ENCODE data around the gene ST3GAL3. TPM values are rescaled to one million over a fixed set of nuclear protein-coding genes. Genes with fewer than 3 reads are reported as not detected.

ST3GAL3 gene
- total and polyA plus RNA-seq, 2 of the 13 experiments (the other 11 are each of a cell fraction or from before 2014, with no cell fraction given), result 5.1 to 8.1 TPM

DNA sequence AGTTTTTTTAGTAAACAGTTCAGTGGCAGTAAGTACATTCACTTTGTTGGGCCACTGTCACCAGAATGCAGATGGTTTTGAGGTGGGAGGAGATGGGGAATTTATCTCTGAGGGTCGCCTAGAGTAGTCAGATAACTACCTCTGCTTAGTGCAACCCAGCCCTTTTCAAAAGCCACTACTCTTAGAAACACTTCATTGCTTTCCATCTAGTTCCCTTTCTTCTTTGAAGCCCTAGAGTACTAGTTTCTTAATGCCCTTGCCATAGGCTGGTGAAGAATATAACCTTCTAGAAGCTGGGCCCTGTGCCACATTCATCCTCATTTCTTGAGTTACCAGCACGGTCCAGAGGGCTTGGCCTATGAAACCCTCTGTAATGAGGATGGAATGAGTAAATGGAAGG lies 28.4 kb upstream of the ST3GAL3 start:
- peaks cover 17 to 25% of the 10 kb centered on the region in 2 experiments; a peak in 4 of 5 replicates for H3K36me3 ChIP-seq (replicated peaks in 1 of 2; ENCODE audit: control insufficient read depth in 1 of 2, insufficient read depth in 2 of 2, low read length in 2 of 2)
- ATAC-seq, result no peak
- WGBS (ENCODE audit: low lambda C conversion rate), result 98% methylated on average over 2 of the region's 2 CpGs
- H2AFZ ChIP-seq (ENCODE audit: low read length), result no peak overlapping the region
- ChIA-PET POLR2A (interaction anchor here (1.0 kb wide), 1 partner anchor 29 kb away, joined by 5 read pairs; the partner anchor contains the start of gene KDM4A), CTCF (ENCODE audit: low intra/inter-chr PET ratio, low total read pairs) (no interaction called here)
- no peak for DNase-seq (ENCODE audit: low spot score)
- no TSS peak for BruUV-seq (replicated peaks)
- H3K27ac ChIP-seq (ENCODE audit: extremely low read length, insufficient read depth, low read length), result no peak overlapping the region
- no peaks in the 10 kb centered on the region for H3K27me3 ChIP-seq (ENCODE audit: control insufficient read depth in 1 of 2, insufficient read depth in 2 of 2, low read length in 2 of 2)
- intact Hi-C loops (cut with micrococcal nuclease; ENCODE audit: unreplicated experiment), result no loop called here
- H4K20me1 ChIP-seq (ENCODE audit: insufficient read depth, low read length), result no peaks in the 10 kb centered on the region
- no peak overlapping the region for H3K4me2 ChIP-seq (ENCODE audit: low read depth, low read length)
- no peak for FAIRE-seq
- H3K9ac ChIP-seq (ENCODE audit: insufficient read depth, low read depth, low read length), result no peak overlapping the region
- no peaks in the 10 kb centered on the region for H3K9me3 ChIP-seq (ENCODE audit: low read length)
- in situ Hi-C loops (cut with HindIII; ENCODE audit: extremely low pct_ligation_motif_present, low pct_unique_long_range_greater_than_20kb), result no loop called here
- no peak overlapping the region for H3K4me3 ChIP-seq (replicated peaks in 1 of 3; ENCODE audit: insufficient read depth in 1 of 3, low read depth in 2 of 3, low read length in 3 of 3)
- no peaks in the 10 kb centered on the region for H3K79me2 ChIP-seq (ENCODE audit: insufficient read depth, low read length)
- TF ChIP-seq SKI (IDR thresholded peaks at IDR 0.05; ENCODE audit: partially characterized antibody) (no peak), TBP (CRISPR knock-in tag; IDR thresholded peaks at IDR 0.05) (no peak), DZIP1 (CRISPR knock-in tag; IDR thresholded peaks at IDR 0.05) (no peak), GATA4 (IDR thresholded peaks at IDR 0.05; ENCODE audit: borderline replicate concordance, low read depth) (no peak), ZFP36 (IDR thresholded peaks at IDR 0.05; ENCODE audit: borderline replicate concordance, low read depth, low read length, partially characterized antibody) (no peak), ZNF574 (CRISPR knock-in tag; IDR thresholded peaks at IDR 0.05) (no peak)
- H3K4me1 ChIP-seq (ENCODE audit: insufficient read depth, low read length), result no peaks in the 10 kb centered on the region

Data from HepG2 (cell line).